HL-60/S4 treated with phorbol 12-myristate 13-acetate at 8.2 ng/mL for 4 days and 3 days (cell line): ENCODE results near the gene LRRC17.
"Not testable (repeated sequence)": the region's sequence is repeated elsewhere in the genome, so short reads cannot be mapped to it uniquely, and the experiment has no call there.

ENCODE experiments used
- in situ Hi-C: fragments of 300-500 bp; cut with MboI; formaldehyde crosslinking; loops from 2 replicates; pipeline ENCODE4 v1.15.0; 2022; ENCODE audit warnings: low sequenced_read_pairs

Gene LRRC17

GRCh38 chr7:102938679-102939078, 25.9 kb downstream of the LRRC17 start:
- in situ Hi-C loops = no loop called here

- in situ Hi-C loops = no loop called here
These were observed 29.5 kb downstream of the LRRC17 start for GRCh38 chr7:102942181-102942866.

- in situ Hi-C loops = no loop called here
These were observed 30.1 kb downstream of the LRRC17 start for GRCh38 chr7:102942868-102943267.

- in situ Hi-C loops = no loop called here
These were observed 30.8 kb downstream of the LRRC17 start for GRCh38 chr7:102943423-102944169.

- in situ Hi-C loops = no loop called here
These were observed 31.4 kb downstream of the LRRC17 start for GRCh38 chr7:102944241-102944640.

GRCh38 chr7:102951839-102952238, 39.0 kb downstream of the LRRC17 start:
- in situ Hi-C loops = no loop called here

GRCh38 chr7:102953406-102953805, 40.6 kb downstream of the LRRC17 start:
- in situ Hi-C loops = no loop called here

- in situ Hi-C loops = not testable (repeated sequence)
These were observed 41.6 kb downstream of the LRRC17 start for GRCh38 chr7:102954359-102954758.

- in situ Hi-C loops = not testable (repeated sequence)
These were observed 45.2 kb downstream of the LRRC17 start for GRCh38 chr7:102958004-102958403.

- in situ Hi-C loops = not testable (repeated sequence)
These were observed 49.2 kb downstream of the LRRC17 start for GRCh38 chr7:102961993-102962392.

- in situ Hi-C loops = no loop called here
These were observed 53.7 kb downstream of the LRRC17 start for GRCh38 chr7:102966465-102966864.

- in situ Hi-C loops = no loop called here
These were observed 55.0 kb downstream of the LRRC17 start for GRCh38 chr7:102967798-102968197.

- in situ Hi-C loops = no loop called here
These were observed 60.4 kb downstream of the LRRC17 start for GRCh38 chr7:102973096-102973802.

GRCh38 chr7:102974366-102975236, 61.8 kb downstream of the LRRC17 start:
- in situ Hi-C loops = no loop called here

- in situ Hi-C loops = no loop called here
These were observed 63.1 kb downstream of the LRRC17 start for GRCh38 chr7:102975854-102976253.

GRCh38 chr7:102976493-102976892, 63.7 kb downstream of the LRRC17 start:
- in situ Hi-C loops = no loop called here

- in situ Hi-C loops = not testable (repeated sequence)
These were observed 64.8 kb downstream of the LRRC17 start for GRCh38 chr7:102977586-102977985.

- in situ Hi-C loops = no loop called here
These were observed 65.5 kb downstream of the LRRC17 start for GRCh38 chr7:102978284-102978683.

GRCh38 chr7:102979670-102980069, 66.9 kb downstream of the LRRC17 start:
- in situ Hi-C loops = no loop called here

GRCh38 chr7:102981451-102981850, 68.7 kb downstream of the LRRC17 start:
- in situ Hi-C loops = no loop called here

- in situ Hi-C loops = no loop called here
These were observed 69.4 kb downstream of the LRRC17 start for GRCh38 chr7:102982235-102982634.
